Breast epithelium (tissue), 3 donors: Measurements from ENCODE around the gene CHD2.

ENCODE experiments used
- CTCF ChIP-seq, 3 donors: fragments of 450-650 bp; IDR thresholded peaks; one replicate each; pipeline ENCODE4 v1.5.1; 2016 to 2017; ENCODE audit warnings: antibody characterized with exemption in 3 of 3, mild to moderate bottlenecking in 3 of 3, moderate library complexity in 3 of 3
- POLR2A ChIP-seq: fragments of 450-650 bp; IDR thresholded peaks from one replicate; pipeline ENCODE4 v1.6.1; 2016; ENCODE audit warnings: antibody characterized with exemption, mild to moderate bottlenecking, moderate library complexity

DNA sequence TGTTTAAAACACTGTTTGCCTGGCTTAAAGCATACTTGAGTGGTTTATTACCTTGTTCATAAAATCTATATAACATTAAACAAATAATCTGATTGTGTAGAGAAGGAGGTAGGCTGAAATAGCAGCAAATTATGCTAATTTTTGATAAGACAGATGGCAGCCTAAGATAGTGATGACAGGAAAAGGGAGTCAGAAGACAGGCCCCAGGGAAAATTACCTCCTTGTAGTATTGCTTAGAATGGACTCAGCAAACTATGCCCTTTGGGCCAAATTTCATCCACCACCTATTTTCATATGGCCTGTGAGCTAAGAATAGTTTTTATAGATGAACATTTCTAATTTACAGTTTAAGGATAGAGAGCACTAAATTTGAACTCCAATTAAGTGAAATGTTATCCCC lies 37.8 kb downstream of the CHD2 start:
- TF ChIP-seq CTCF (IDR thresholded peaks at IDR 0.05) (no peak), POLR2A (no peak)
